ENCODE measurements around the gene FANCL.
"Not testable (repeated sequence)": the region's sequence is repeated elsewhere in the genome, so short reads cannot be mapped to it uniquely, and the experiment has no call there.

The FANCL gene

GRCh38 chr2:58138396-58139030 is 102.6 kb downstream of the FANCL start:
- DNase-seq, result no peak

GRCh38 chr2:58137856-58138255 is 103.3 kb downstream of the FANCL start:
- DNase-seq, result no peak

- DNase-seq, result no peak
Measured at GRCh38 chr2:58137221-58137620, 103.9 kb downstream of the FANCL start.

- no peak for DNase-seq
Measured at GRCh38 chr2:58135861-58136260, 105.3 kb downstream of the FANCL start.

GRCh38 chr2:58133395-58133794 is 107.7 kb downstream of the FANCL start:
- DNase-seq, result no peak

GRCh38 chr2:58131191-58132011 is 109.7 kb downstream of the FANCL start:
- DNase-seq, result no peak

GRCh38 chr2:58130238-58130637 is 110.9 kb downstream of the FANCL start:
- no peak for DNase-seq

- DNase-seq, result no peak
Measured at GRCh38 chr2:58127111-58127510, 114.0 kb downstream of the FANCL start.

- DNase-seq, result no peak
Measured at GRCh38 chr2:58122540-58122939, 118.6 kb downstream of the FANCL start.

- DNase-seq, result no peak
Measured at GRCh38 chr2:58122040-58122439, 119.1 kb downstream of the FANCL start.

GRCh38 chr2:58120626-58121229 is 120.4 kb downstream of the FANCL start:
- DNase-seq, result no peak

GRCh38 chr2:58113563-58113962 is 127.6 kb downstream of the FANCL start:
- not testable (repeated sequence) for DNase-seq

- DNase-seq, result no peak
Measured at GRCh38 chr2:58110765-58111164, 130.4 kb downstream of the FANCL start.

GRCh38 chr2:58109481-58109880 is 131.6 kb downstream of the FANCL start:
- DNase-seq, result no peak
